Stimulated activated CD8-positive, alpha-beta memory T cell treated with anti-CD3 and anti-CD28 coated beads, Interleukin-4, amount 100 ng/mL, for 24 hours (primary cell): ENCODE data around the gene TMEM47.

Experiments
- DNase-seq: peaks from one replicate; pipeline ENCODE4 v3.0.0-alpha.2; 2020; ENCODE audit warnings: low read depth

Gene TMEM47

GRCh38 chrX:34585561-34585960 lies 71.5 kb downstream of the TMEM47 start:
- no peak for DNase-seq

- no peak for DNase-seq
Observed at GRCh38 chrX:34584781-34585180, 72.3 kb downstream of the TMEM47 start.

- no peak for DNase-seq
Observed at GRCh38 chrX:34580069-34580468, 77.0 kb downstream of the TMEM47 start.

- DNase-seq, result no peak
Observed at GRCh38 chrX:34578237-34578636, 78.8 kb downstream of the TMEM47 start.
